ENCODE data around the gene KPNA6. TPM values are rescaled to one million over a fixed set of nuclear protein-coding genes. Genes with fewer than 3 reads are reported as not detected.

KPNA6 gene
- total and polyA plus RNA-seq, 9 of the 15 experiments (the other 6 are each of a cell fraction or from before 2014, with no cell fraction given) = 20.1 to 54.6 (median 32.2) TPM

GRCh38 chr1:32205401-32206370, 97.8 kb downstream of the KPNA6 start, which contains the start of gene IQCC (continued):
- TF ChIP-seq E2F1 (CRISPR knock-in tag; IDR thresholded peaks at IDR 0.05) = peak; percentile 93
- peak; percentile 41 for TF ChIP-seq CHD1 (IDR thresholded peaks at IDR 0.05; ENCODE audit: low read length)
- TF ChIP-seq CBX8 (IDR thresholded peaks at IDR 0.05; ENCODE audit: borderline replicate concordance, extremely low read depth, low read depth, low read length, poor library complexity, severe bottlenecking) = no peak
- TF ChIP-seq ZNF282 (CRISPR knock-in tag; IDR thresholded peaks at IDR 0.05) = 0 out of 2 replicates have a peak, but pooled peaks have one; percentile 79
- peak; percentile 73 for TF ChIP-seq MAX (CRISPR knock-in tag; IDR thresholded peaks at IDR 0.05)
- TF ChIP-seq RCOR1 (IDR thresholded peaks at IDR 0.05; ENCODE audit: borderline replicate concordance in 1 of 2, low read depth in 2 of 2, low read length in 2 of 2) = peak in 1 of 2 experiments; percentile 44; a peak in 2 of 4 replicates
- TF ChIP-seq CTBP1 (IDR thresholded peaks at IDR 0.05; ENCODE audit: borderline replicate concordance) = peak; percentile 67
- 0 out of 2 replicates have a peak, but pooled peaks have one; percentile 25 for TF ChIP-seq SMARCA4 (IDR thresholded peaks at IDR 0.05)
- TF ChIP-seq MEF2A (IDR thresholded peaks at IDR 0.05; ENCODE audit: control insufficient read depth, low read depth, low read length) = no peak
- TF ChIP-seq NBN (IDR thresholded peaks at IDR 0.05; ENCODE audit: low read depth) = no peak
- TF ChIP-seq XRCC5 (IDR thresholded peaks at IDR 0.05; ENCODE audit: low read depth, low read length) = peak; percentile 56; the same call in 1 of the 2 replicates
- TF ChIP-seq NKRF (IDR thresholded peaks at IDR 0.05; ENCODE audit: borderline replicate concordance) = peak; percentile 91; the same call in 1 of the 2 replicates
- no peak for TF ChIP-seq SFPQ (IDR thresholded peaks at IDR 0.05; ENCODE audit: low read depth, low read length)
- TF ChIP-seq PPARD (CRISPR knock-in tag; IDR thresholded peaks at IDR 0.05) = no peak
- no peak for TF ChIP-seq HLTF (IDR thresholded peaks at IDR 0.05)
- TF ChIP-seq CSDE1 (IDR thresholded peaks at IDR 0.05) = peak in 1 of 2 experiments; percentile 95; a peak in 2 of 4 replicates
- TF ChIP-seq SMARCE1 (IDR thresholded peaks at IDR 0.05) = peak; percentile 56; the same call in 1 of the 2 replicates
- peak; percentile 22; the same call in 1 of the 2 replicates for TF ChIP-seq TCF7 (IDR thresholded peaks at IDR 0.05; ENCODE audit: borderline replicate concordance)
- TF ChIP-seq WHSC1 (IDR thresholded peaks at IDR 0.05; ENCODE audit: low read length) = no peak
- 0 out of 2 replicates have a peak, but pooled peaks have one; percentile 44 for TF ChIP-seq CEBPG (CRISPR knock-in tag; IDR thresholded peaks at IDR 0.05)
- TF ChIP-seq CEBPG (tag; conservative IDR thresholded peaks at IDR 0.05 in 1 of 2, IDR thresholded peaks at IDR 0.05 in 1 of 2) = no peak
